ENCODE measurements around the gene FAM200C.
"Not testable (repeated sequence)": the region's sequence is repeated elsewhere in the genome, so short reads cannot be mapped to it uniquely, and the experiment has no call there.

Gene FAM200C

GRCh38 chr5:160399402-160400353 lies at the start of gene FAM200C:
FAM200C (minus strand) TSS chr5:160400054; CDS start chr5:160395490, 4,564 bp downstream.
- DNase-seq, result peak; percentile 58

DNA sequence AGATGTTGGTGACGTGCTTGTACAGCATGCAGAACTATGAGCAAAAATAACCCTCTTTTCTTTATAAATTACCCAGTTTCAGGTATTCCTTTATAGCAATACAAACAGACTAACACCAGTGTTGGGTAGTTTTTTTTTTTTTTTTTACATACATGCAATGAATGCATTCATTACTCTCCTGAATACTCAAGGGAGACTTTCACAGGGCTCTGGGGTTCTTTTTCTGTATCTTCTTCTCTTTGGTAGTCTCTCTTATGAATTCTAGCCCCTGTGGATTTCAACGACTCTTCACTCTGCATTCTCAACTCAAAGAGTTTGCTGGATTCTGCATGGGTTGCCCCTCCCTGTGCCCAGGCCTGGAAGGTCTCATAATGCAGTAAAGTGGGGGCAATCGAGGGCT lies 49.6 kb upstream of the FAM200C start:
- no peak for DNase-seq

DNA sequence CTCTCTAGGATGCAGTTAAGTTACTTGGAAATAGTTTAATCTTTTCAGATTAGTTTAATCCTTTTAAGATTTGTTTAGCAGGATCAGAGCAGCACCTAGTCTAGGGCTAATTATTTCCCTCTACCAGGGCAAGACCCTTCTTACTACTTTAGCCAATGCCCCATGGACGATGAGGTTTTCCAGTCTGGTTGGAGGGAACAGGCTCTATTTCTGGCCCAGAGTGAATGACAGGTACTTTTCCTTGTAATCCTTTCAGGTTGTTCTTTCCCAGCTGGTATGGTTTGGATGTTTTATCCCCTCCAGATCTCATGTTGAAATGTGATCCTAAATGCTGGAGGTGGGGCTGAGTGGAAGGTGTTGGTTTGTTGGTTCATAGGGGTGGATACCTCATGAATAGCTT lies 49.0 kb upstream of the FAM200C start:
- DNase-seq, result no peak

DNA sequence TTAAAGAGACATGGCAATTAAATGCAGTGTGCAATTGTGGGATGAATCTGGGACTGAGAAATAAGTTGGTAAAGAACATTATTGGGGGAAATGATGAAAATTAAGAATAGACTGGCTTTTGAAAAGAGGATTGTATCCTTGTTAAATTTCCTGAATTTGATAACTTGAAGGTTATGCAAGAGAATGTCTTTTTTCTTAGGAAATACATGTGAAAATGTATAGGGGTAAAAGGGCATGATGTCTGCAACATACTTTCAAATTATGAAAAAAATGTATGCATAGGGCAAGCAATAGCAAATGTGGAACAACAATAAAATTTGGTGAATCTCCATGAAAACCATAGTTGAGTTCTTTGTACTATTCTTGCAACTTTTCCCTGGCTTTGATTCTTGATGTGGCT lies 45.9 kb upstream of the FAM200C start:
- no peak for DNase-seq

- no peak for DNase-seq
Measured at GRCh38 chr5:160445132-160445531, 45.3 kb upstream of the FAM200C start.

DNA sequence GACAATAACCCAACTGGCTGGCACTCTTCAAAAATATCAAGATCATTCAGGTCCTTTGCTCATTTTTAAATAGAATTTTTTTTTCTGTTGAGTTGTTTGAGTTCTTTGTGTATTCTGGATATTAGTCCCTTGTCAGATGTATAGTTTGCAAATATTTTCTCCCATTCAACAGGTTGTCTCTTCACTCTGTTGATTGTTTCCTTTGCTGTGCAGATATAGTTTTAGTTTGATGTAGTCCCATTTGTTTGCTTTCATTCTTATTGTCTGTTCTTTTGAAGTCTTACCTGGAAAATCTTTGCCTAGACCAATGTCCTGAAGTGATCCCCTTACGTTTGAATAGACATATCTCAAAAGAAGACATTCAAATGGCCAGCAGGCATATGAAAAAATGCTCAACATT lies 44.6 kb upstream of the FAM200C start:
- no peak for DNase-seq

GRCh38 chr5:160442824-160443431 lies 43.1 kb upstream of the FAM200C start:
- no peak for DNase-seq

DNA sequence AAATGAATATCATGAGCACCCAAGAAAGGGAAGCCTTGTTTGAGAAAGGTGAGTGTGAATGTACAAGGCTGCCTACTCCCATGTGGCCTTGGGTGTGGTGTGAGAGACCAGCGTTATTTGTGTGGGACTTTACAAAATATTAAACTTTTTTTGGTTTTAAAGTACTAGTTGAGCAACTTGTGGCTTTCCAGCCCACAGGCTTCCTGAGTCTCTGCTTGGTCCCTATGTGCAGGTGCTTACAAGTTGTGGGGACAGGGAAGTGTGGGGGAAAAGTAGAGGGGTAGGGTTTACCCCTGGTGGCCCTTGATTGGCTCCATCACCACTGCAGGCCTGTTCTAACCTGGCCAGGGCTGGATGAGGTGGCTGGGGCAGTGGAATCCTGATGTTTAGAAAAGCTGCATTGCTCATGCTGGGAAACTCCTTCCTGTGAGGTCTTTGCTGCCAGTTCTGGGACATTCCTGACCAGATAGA lies 41.5 kb upstream of the FAM200C start:
- no peak for DNase-seq

- peak; percentile 85 for DNase-seq
Measured at GRCh38 chr5:160439205-160439600, 39.3 kb upstream of the FAM200C start.

- peak; percentile 59 for DNase-seq
Measured at GRCh38 chr5:160438316-160439204, 38.7 kb upstream of the FAM200C start.

DNA sequence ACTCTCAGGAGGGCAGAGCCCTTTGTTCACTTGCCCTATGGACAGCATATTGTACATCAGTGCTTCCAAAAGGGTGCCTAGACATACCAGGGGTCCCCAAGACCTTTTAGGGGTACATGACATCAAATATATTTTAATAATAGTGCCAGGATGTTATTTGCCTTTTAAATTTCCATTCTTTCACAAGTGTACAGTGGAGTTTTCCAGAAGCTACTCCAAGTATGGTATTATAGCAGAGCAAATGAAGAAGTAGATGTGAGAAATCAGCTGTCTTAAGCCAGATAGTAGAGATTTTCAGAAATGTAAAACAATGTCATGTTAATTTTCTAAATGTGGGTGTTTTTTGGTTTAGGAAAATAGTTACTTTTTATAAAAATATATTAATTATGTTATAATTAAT lies 37.4 kb upstream of the FAM200C start:
- no peak for DNase-seq

GRCh38 chr5:160436661-160437060 lies 36.8 kb upstream of the FAM200C start:
- DNase-seq, result not testable (repeated sequence)

DNA sequence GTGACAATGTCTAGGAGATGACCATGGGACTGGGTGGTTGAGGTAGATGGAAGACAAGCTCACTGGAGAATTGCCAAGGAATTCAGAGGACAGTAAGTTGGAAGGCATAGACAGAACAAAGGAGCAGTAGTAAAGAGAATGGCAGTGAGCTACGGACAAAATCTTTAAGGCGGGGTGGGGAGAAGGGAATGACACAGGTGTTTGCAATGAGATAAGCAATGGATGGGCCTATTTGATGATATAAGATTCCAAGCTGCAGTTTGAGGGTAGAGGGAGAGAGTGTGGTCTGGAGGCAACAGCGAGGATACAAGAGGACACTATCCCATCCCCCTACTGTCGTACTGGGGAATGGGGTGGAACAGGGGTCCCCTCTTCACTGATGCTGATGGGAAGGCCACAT lies 36.2 kb upstream of the FAM200C start:
- DNase-seq, result no peak

GRCh38 chr5:160435532-160435931 lies 35.7 kb upstream of the FAM200C start:
- no peak for DNase-seq

GRCh38 chr5:160434022-160434531 lies 34.2 kb upstream of the FAM200C start:
- DNase-seq, result no peak

DNA sequence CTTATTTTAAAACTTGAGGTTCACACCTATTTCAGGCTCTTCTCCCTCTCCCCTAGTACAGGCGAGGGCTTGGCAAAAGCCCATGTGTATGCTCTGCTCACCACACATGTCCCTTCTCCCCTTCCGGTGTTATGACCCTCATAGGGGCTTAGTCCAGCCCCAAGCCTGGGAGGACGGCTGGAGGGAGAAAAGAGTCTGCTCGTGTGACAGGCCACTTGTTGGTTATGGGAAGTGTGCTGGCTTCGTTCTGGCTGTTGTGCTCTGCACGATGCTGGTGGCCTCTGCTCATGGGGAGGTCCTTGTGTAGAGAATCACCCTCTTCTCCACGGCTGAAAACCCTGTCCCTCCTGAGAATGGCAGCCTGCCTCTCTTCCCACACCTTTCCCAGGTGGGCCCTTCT lies 32.9 kb upstream of the FAM200C start:
- no peak for DNase-seq

- DNase-seq, result no peak
Measured at GRCh38 chr5:160432196-160432595, 32.3 kb upstream of the FAM200C start.

GRCh38 chr5:160427607-160428006 lies 27.8 kb upstream of the FAM200C start:
- no peak for DNase-seq

GRCh38 chr5:160423099-160423498 lies 23.2 kb upstream of the FAM200C start:
- DNase-seq, result no peak

- peak; percentile 89 for DNase-seq
Measured at GRCh38 chr5:160421625-160422258, 21.9 kb upstream of the FAM200C start, which contains the start of gene PTTG1. PTTG1 (plus strand) TSS chr5:160421855; CDS start chr5:160422313, 458 bp downstream.

GRCh38 chr5:160420331-160420610 lies 20.4 kb upstream of the FAM200C start:
- no peak for DNase-seq
